SU-DHL-6 (cell line): Measurements from ENCODE around the gene SCN4A.

Experiments used
- H2AFZ ChIP-seq: fragments of 200-600 bp; sonication (generic); 2 replicates; pipeline ENCODE4 v1.6.1; 2014; ENCODE audit warnings: low read depth, mild to moderate bottlenecking, moderate library complexity, mixed read lengths, antibody characterized with exemption, low read length; ENCODE audit not compliant: severe bottlenecking
- H3F3A ChIP-seq: fragments of 200-600 bp; shearing (Covaris generic); 2 replicates; pipeline ENCODE4 v1.6.0; 2016; ENCODE audit warnings: antibody characterized with exemption, mild to moderate bottlenecking; ENCODE audit not compliant: insufficient read depth
- H3K27ac ChIP-seq: fragments of 200-600 bp; sonication (generic); 2 replicates; pipeline ENCODE4 v1.5.1; 2016; ENCODE audit warnings: low read depth, mild to moderate bottlenecking, low read length, moderate library complexity, mixed read lengths
- H3K27me3 ChIP-seq: fragments of 200-600 bp; sonication (generic), shearing (Covaris generic); 2 replicates; pipeline ENCODE4 v1.6.0; 2014; ENCODE audit warnings: mild to moderate bottlenecking, low read length
- H3K36me3 ChIP-seq: fragments of 200-600 bp; sonication (generic); 2 replicates; pipeline ENCODE4 v1.6.1; 2014; ENCODE audit warnings: mild to moderate bottlenecking, low read length, mixed read lengths
- H3K4me2 ChIP-seq: fragments of 300-600, 200-600 bp; shearing (Covaris generic), sonication (generic); 2 replicates; pipeline ENCODE4 v1.6.0; 2014; ENCODE audit warnings: low read length, low read depth, mild to moderate bottlenecking; ENCODE audit not compliant: poor library complexity, severe bottlenecking
- H3K4me3 ChIP-seq: fragments of 200-600 bp; sonication (generic); 2 replicates; pipeline ENCODE4 v1.5.1; 2014; ENCODE audit warnings: antibody characterized with exemption, low read length, mild to moderate bottlenecking, mixed read lengths; ENCODE audit not compliant: insufficient read depth, poor library complexity, severe bottlenecking
- H3K79me2 ChIP-seq: fragments of 200-600 bp; sonication (generic); 2 replicates; pipeline ENCODE4 v1.6.1; 2014; ENCODE audit warnings: mild to moderate bottlenecking, low read length, moderate library complexity; ENCODE audit not compliant: insufficient read depth
- H3K9ac ChIP-seq: fragments of 200-600 bp; sonication (generic); 2 replicates; pipeline ENCODE4 v1.7.0; 2014; ENCODE audit warnings: mild to moderate bottlenecking, low read length
- H3K9me2 ChIP-seq: fragments of 200-600 bp; sonication (generic); replicated peaks from 2 replicates; pipeline ENCODE4 v1.6.1; 2014; ENCODE audit warnings: low read length; ENCODE audit not compliant: insufficient read depth
- H3K9me3 ChIP-seq: fragments of 200-600 bp; sonication (generic); 2 replicates; pipeline ENCODE4 v1.6.1; 2014; ENCODE audit warnings: low read length, mixed read lengths; ENCODE audit not compliant: insufficient read depth
- H4K20me1 ChIP-seq: fragments of 200-600 bp; sonication (generic); 2 replicates; pipeline ENCODE4 v1.6.1; 2014; ENCODE audit warnings: low read depth, mild to moderate bottlenecking, antibody characterized with exemption, low read length, moderate library complexity, mixed read lengths
- CTCF ChIP-seq: fragments of 200-600 bp; sonication (generic); IDR thresholded peaks from one replicate; pipeline ENCODE4 v1.5.1; 2017; ENCODE audit warnings: antibody characterized with exemption, mild to moderate bottlenecking, low read length, moderate library complexity; ENCODE audit not compliant: insufficient read depth, poor library complexity, severe bottlenecking
- EZH2phosphoT487 ChIP-seq: fragments of 200-600 bp; sonication (generic), shearing (Covaris generic); conservative IDR thresholded peaks from 2 replicates; pipeline ENCODE4 v1.6.1; 2018; ENCODE audit warnings: mild to moderate bottlenecking, antibody characterized with exemption, low read length, moderate library complexity, mixed read lengths

Gene SCN4A

GRCh38 chr17:63914471-63914870, 58.2 kb downstream of the SCN4A start:
- H4K20me1 ChIP-seq: no peaks in the 10 kb centered on the region
- no peak overlapping the region for H3K4me3 ChIP-seq
- no peaks in the 10 kb centered on the region for H3K36me3 ChIP-seq
- no peaks in the 10 kb centered on the region for H3K9me3 ChIP-seq
- no peak overlapping the region for H2AFZ ChIP-seq
- no peak overlapping the region for H3K27ac ChIP-seq
- no peak overlapping the region for H3K4me2 ChIP-seq
- H3F3A ChIP-seq: peaks cover 2% of the 10 kb centered on the region; the same call in 1 of the 2 replicates
- H3K9me2 ChIP-seq: no peaks in the 10 kb centered on the region
- no peaks in the 10 kb centered on the region for H3K79me2 ChIP-seq
- TF ChIP-seq CTCF (no peak), EZH2phosphoT487 (no peak)
- H3K9ac ChIP-seq: no peak overlapping the region
- no peaks in the 10 kb centered on the region for H3K27me3 ChIP-seq

- H3K4me3 ChIP-seq: no peak overlapping the region
- H3K9ac ChIP-seq: no peak overlapping the region
- H3F3A ChIP-seq: no peaks in the 10 kb centered on the region
- H3K4me2 ChIP-seq: no peak overlapping the region
- H3K27ac ChIP-seq: no peak overlapping the region
- H3K79me2 ChIP-seq: no peaks in the 10 kb centered on the region
- no peak overlapping the region for H2AFZ ChIP-seq
- H3K9me2 ChIP-seq: no peaks in the 10 kb centered on the region
- H3K27me3 ChIP-seq: no peaks in the 10 kb centered on the region
- H4K20me1 ChIP-seq: no peaks in the 10 kb centered on the region
- TF ChIP-seq EZH2phosphoT487 (no peak), CTCF (peak; percentile 23)
- no peaks in the 10 kb centered on the region for H3K36me3 ChIP-seq
- H3K9me3 ChIP-seq: no peaks in the 10 kb centered on the region
These were observed 61.0 kb downstream of the SCN4A start for GRCh38 chr17:63911657-63912100.

GRCh38 chr17:63911041-63911635, 61.6 kb downstream of the SCN4A start, which contains the start of gene CSHL1:
CSHL1 (minus strand) TSS chr17:63911258; CDS start chr17:63911196, 62 bp downstream.
- no peaks in the 10 kb centered on the region for H3K9me2 ChIP-seq
- H3K79me2 ChIP-seq: no peaks in the 10 kb centered on the region
- H3K27me3 ChIP-seq: no peaks in the 10 kb centered on the region
- H3K9me3 ChIP-seq: no peaks in the 10 kb centered on the region
- H3K36me3 ChIP-seq: no peaks in the 10 kb centered on the region
- H3K9ac ChIP-seq: no peak within 1 kb of the TSS
- H3K4me2 ChIP-seq: no peak within 1 kb of the TSS
- H3K4me3 ChIP-seq: no peak within 1 kb of the TSS
- no peak within 1 kb of the TSS for H2AFZ ChIP-seq
- H3K27ac ChIP-seq: no peak within 1 kb of the TSS
- no peaks in the 10 kb centered on the region for H3F3A ChIP-seq
- no peaks in the 10 kb centered on the region for H4K20me1 ChIP-seq
- TF ChIP-seq EZH2phosphoT487 (no peak), CTCF (no peak)
